IMR-90 (cell line): Measurements from ENCODE around the gene PTPN5. TPM values are rescaled to one million over a fixed set of nuclear protein-coding genes. Genes with fewer than 3 reads are reported as not detected.

Source experiments
- ATAC-seq: fragments of 200-7000 bp; cut with Tn5 transposase; 2 replicates; pipeline ENCODE4 v1.9.1; 2020; ENCODE audit warnings: low read depth, mild to moderate bottlenecking, moderate library complexity
- BruUV-seq: library from RNA; stranded (reverse); fragments of 400-500 nt; replicated peaks from 2 replicates; lab custom pipeline; 2021; lab: Mats Ljungman, UMichigan
- CTCF ChIA-PET: fragments of 300-600 bp; formaldehyde crosslinking; extraction: SDS; loops from one replicate; lab custom pipeline; 2021; ENCODE audit warnings: antibody characterized with exemption; lab: Yijun Ruan, JAX
- POLR2A ChIA-PET: fragments of 300-600 bp; sonication (Branson Sonifier 250); formaldehyde crosslinking; loops from one replicate; lab custom pipeline; 2022; ENCODE audit warnings: antibody characterized with exemption; ENCODE audit not compliant: unreplicated experiment; lab: Charles Lee
- DNase-seq: peaks from one replicate; pipeline ENCODE4 v3.0.0; 2013
- H2AFZ ChIP-seq: replicated peaks from 2 replicates; pipeline ENCODE3; 2013; ENCODE audit warnings: low read length, mild to moderate bottlenecking; ENCODE audit not compliant: poor library complexity
- H2AK5ac ChIP-seq: 2 replicates; pipeline ENCODE4 v1.6.1; 2013; ENCODE audit warnings: low read depth, low read length, inconsistent platforms
- H2AK9ac ChIP-seq: replicated peaks from 2 replicates; pipeline ENCODE3; 2013; ENCODE audit warnings: mild to moderate bottlenecking, low read depth, low read length, moderate library complexity; ENCODE audit not compliant: poor library complexity
- H2BK120ac ChIP-seq: 2 replicates; pipeline ENCODE4 v1.6.1; 2013; ENCODE audit warnings: low read depth, low read length, inconsistent platforms
- H2BK15ac ChIP-seq: 3 replicates; pipeline ENCODE4 v1.6.1; 2013; ENCODE audit warnings: low read depth, low read length, inconsistent platforms
- H2BK20ac ChIP-seq: 2 replicates; pipeline ENCODE4 v1.6.1; 2013; ENCODE audit warnings: low read depth, mild to moderate bottlenecking, inconsistent platforms, low read length, moderate library complexity
- H2BK5ac ChIP-seq: 2 replicates; pipeline ENCODE4 v1.6.1; 2013; ENCODE audit warnings: mild to moderate bottlenecking, low read depth, low read length, inconsistent platforms; ENCODE audit not compliant: poor library complexity, severe bottlenecking
- H3K14ac ChIP-seq: replicated peaks from 2 replicates; pipeline ENCODE4 v1.6.1; 2013; ENCODE audit warnings: low read depth, low read length, inconsistent platforms
- H3K18ac ChIP-seq: 2 replicates; pipeline ENCODE4 v1.6.1; 2013; ENCODE audit warnings: low read depth, low read length, control low read depth
- H3K23ac ChIP-seq: 2 replicates; pipeline ENCODE4 v1.6.1; 2013; ENCODE audit warnings: low read depth, low read length, inconsistent platforms
- H3K27ac ChIP-seq: 2 replicates; pipeline ENCODE4 v1.5.1; 2013; ENCODE audit warnings: mild to moderate bottlenecking, control low read depth, low read length; ENCODE audit not compliant: insufficient read depth
- H3K27me3 ChIP-seq: 2 replicates; pipeline ENCODE4 v1.6.1; 2013; ENCODE audit warnings: low read length; ENCODE audit not compliant: control insufficient read depth, insufficient read depth
- H3K36me3 ChIP-seq: 2 replicates; pipeline ENCODE4 v1.6.1; 2013; ENCODE audit warnings: low read length, mixed read lengths; ENCODE audit not compliant: control insufficient read depth, insufficient read depth
- H3K4ac ChIP-seq: 2 replicates; pipeline ENCODE4 v1.6.1; 2013; ENCODE audit warnings: low read depth, low read length, inconsistent platforms
- H3K4me1 ChIP-seq: 2 replicates; pipeline ENCODE4 v1.6.1; 2013; ENCODE audit warnings: low read length, mixed read lengths; ENCODE audit not compliant: control insufficient read depth, insufficient read depth
- H3K4me2 ChIP-seq: 2 replicates; pipeline ENCODE4 v1.6.1; 2013; ENCODE audit warnings: low read depth, mild to moderate bottlenecking, control low read depth, low read length, moderate library complexity
- H3K4me3 ChIP-seq: 2 replicates; pipeline ENCODE4 v1.5.1; 2013; ENCODE audit warnings: low read depth, mild to moderate bottlenecking, control low read depth, low read length, moderate library complexity; ENCODE audit not compliant: insufficient read depth
- H3K56ac ChIP-seq: 2 replicates; pipeline ENCODE4 v1.6.1; 2013; ENCODE audit warnings: low read length, inconsistent platforms; ENCODE audit not compliant: insufficient read depth; ENCODE audit errors: extremely low read depth
- H3K79me1 ChIP-seq, 2 experiments: 2 replicates each; pipeline ENCODE4 v1.6.1; 2013; ENCODE audit warnings: low read length in 2 of 2, inconsistent platforms in 1 of 2, low read depth in 1 of 2
- H3K9ac ChIP-seq: 2 replicates; pipeline ENCODE4 v1.6.1; 2013; ENCODE audit warnings: low read depth, low read length, control low read depth
- H3K9me1 ChIP-seq: 2 replicates; pipeline ENCODE4 v1.6.1; 2013; ENCODE audit warnings: low read length, inconsistent platforms; ENCODE audit not compliant: insufficient read depth
- H3K9me3 ChIP-seq: 2 replicates; pipeline ENCODE4 v1.6.1; 2013; ENCODE audit warnings: low read length; ENCODE audit not compliant: control insufficient read depth, insufficient read depth
- H4K20me1 ChIP-seq: 2 replicates; pipeline ENCODE4 v1.6.1; 2013; ENCODE audit warnings: low read length, inconsistent platforms; ENCODE audit not compliant: insufficient read depth
- H4K5ac ChIP-seq: 2 replicates; pipeline ENCODE4 v1.6.1; 2013; ENCODE audit warnings: mild to moderate bottlenecking, low read depth, low read length, control low read depth
- H4K8ac ChIP-seq, 2 experiments: 2 replicates each; pipeline ENCODE4 v1.6.1; 2013; ENCODE audit warnings: low read depth in 2 of 2, low read length in 2 of 2, control low read depth in 1 of 2, inconsistent platforms in 1 of 2
- H4K91ac ChIP-seq: 2 replicates; pipeline ENCODE4 v1.6.1; 2013; ENCODE audit warnings: low read depth, low read length, inconsistent platforms; ENCODE audit not compliant: insufficient read depth
- BHLHE40 ChIP-seq: fragments of 150-350 bp; IDR thresholded peaks from 2 replicates; pipeline ENCODE4 v1.6.1; 2016; ENCODE audit warnings: mild to moderate bottlenecking, low read depth, low read length
- MAZ ChIP-seq: IDR thresholded peaks from 2 replicates; pipeline ENCODE4 v1.6.1; 2012; ENCODE audit warnings: low read depth, mild to moderate bottlenecking, low read length, improper control_type of control experiment, moderate library complexity, borderline replicate concordance
- MXI1 ChIP-seq: IDR thresholded peaks from 2 replicates; pipeline ENCODE4 v1.6.1; 2012; ENCODE audit warnings: low read depth, mild to moderate bottlenecking, low read length, moderate library complexity, borderline replicate concordance
- RAD21 ChIP-seq: IDR thresholded peaks from 2 replicates; pipeline ENCODE4 v1.6.1; 2012; ENCODE audit warnings: low read length, improper control_type of control experiment
- RFX5 ChIP-seq: IDR thresholded peaks from 2 replicates; pipeline ENCODE4 v1.8.0; 2012; ENCODE audit warnings: low read depth, mild to moderate bottlenecking, low read length, moderate library complexity
- SMC3 ChIP-seq: fragments of 150-350 bp; IDR thresholded peaks from 2 replicates; pipeline ENCODE4 v1.6.1; 2016; ENCODE audit warnings: low read depth, mild to moderate bottlenecking, antibody characterized with exemption, low read length, moderate library complexity
- WGBS, 2 experiments: methylation state at CpG; one replicate each; pipeline versions ENCODE4 v1.1.5 to v1.1.7; 2013; ENCODE audit warnings: missing lambda C conversion rate in 2 of 2; ENCODE audit not compliant: insufficient read length in 1 of 2; ENCODE audit errors: extremely low coverage in 2 of 2; 5-methylcytosine and 5-hydroxymethylcytosine counted together
- dilution Hi-C: fragments of 300-500 bp; cut with HindIII; formaldehyde crosslinking; loops from one replicate; pipeline ENCODE4 v1.14.3; 2018; ENCODE audit warnings: low sequenced_read_pairs; ENCODE audit not compliant: unreplicated experiment
- in situ Hi-C: fragments of 300-500 bp; cut with MboI; formaldehyde crosslinking; loops from 3 replicates; pipeline ENCODE4 v1.14.3; 2019; ENCODE audit warnings: low sequenced_read_pairs, inconsistent platforms, mixed read lengths
- intact Hi-C: fragments of 100-400 bp; cut with micrococcal nuclease; formaldehyde crosslinking; loops from 2 replicates; pipeline ENCODE4 v1.10.0; 2022
- polyA plus RNA-seq, 3 experiments: library from polyadenylated mRNA; depleted of rRNA; stranded (reverse); fragments of >200 nt; gene quantifications; 2 replicates each; pipeline ENCODE4 v1.2.3, GENCODE V29; 2012; ENCODE audit warnings: low replicate concordance in 1 of 3
- total RNA-seq: library from RNA; depleted of rRNA; stranded (reverse); fragments of >200 nt; gene quantifications from 2 replicates; pipeline ENCODE4 v1.2.3, GENCODE V29; 2012
- TF ChIP-seq, protein P1 (sequence below): fragments of 150-350 bp; IDR thresholded peaks from 2 replicates; pipeline ENCODE4 v1.6.1; 2017; ENCODE audit warnings: mild to moderate bottlenecking, antibody characterized with exemption, low read length, low read depth
- TF ChIP-seq, protein P2 (sequence below): conservative IDR thresholded peaks from 2 replicates; pipeline ENCODE4 v1.5.1; 2012; ENCODE audit warnings: mild to moderate bottlenecking, low read depth, low read length, improper control_type of control experiment
- TF ChIP-seq, protein P3 (sequence below): fragments of 150-350 bp; IDR thresholded peaks from 2 replicates; pipeline ENCODE4 v1.6.1; 2016; ENCODE audit warnings: low read depth, mild to moderate bottlenecking, low read length, moderate library complexity, borderline replicate concordance

PTPN5 gene
- total and polyA plus RNA-seq, 2 of the 4 experiments (the other 2 are of a cell fraction) = not detected

DNA sequence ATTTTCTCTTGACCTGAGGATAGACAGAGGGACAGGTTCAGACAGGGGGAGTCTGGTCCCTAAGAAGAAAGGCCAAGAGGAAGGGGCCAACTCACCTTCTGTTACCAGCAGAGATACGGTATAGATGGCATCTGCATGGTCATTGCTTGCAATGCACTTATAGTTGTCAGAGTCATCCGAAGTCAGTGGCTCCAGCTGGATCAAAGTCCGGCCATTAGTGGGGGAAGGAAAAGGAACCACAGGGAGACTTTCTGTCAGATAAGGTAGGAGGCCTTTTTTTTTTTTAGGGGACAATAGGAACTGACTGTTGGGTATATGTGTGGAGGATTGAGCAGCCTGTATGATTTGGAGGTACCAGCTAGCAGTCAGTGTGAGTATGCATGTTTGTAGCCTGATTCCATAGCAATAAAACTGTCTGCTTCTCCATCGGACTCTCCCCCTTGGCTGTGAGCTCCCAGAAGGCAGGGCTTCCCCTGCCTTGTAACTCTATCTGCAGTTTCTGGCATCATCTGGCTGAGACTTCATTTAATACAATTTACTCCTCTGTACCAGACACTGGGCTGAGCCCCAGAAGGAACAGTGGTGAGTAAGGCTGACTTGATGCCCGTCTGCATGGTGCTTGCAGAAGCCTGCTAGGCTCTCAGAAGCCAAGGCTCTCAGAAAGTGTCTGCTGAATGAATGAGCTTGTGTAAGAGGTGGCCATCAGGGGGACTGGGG lies 71.3 kb downstream of the PTPN5 start:
- intact Hi-C loops (no loop called here), dilution Hi-C loops (no loop called here), in situ Hi-C loops (no loop called here)
- Histone ChIP-seq H3K4me1 (no peaks in the 10 kb centered on the region), H2BK120ac (no peak overlapping the region), H3K79me1 (no peaks in the 10 kb centered on the region), H3K36me3 (no peaks in the 10 kb centered on the region), H3K4me3 (no peak overlapping the region), H3K14ac (no peak overlapping the region), H2BK20ac (no peak overlapping the region), H2AK9ac (peak overlapping the region; percentile 1), H2AK5ac (no peak overlapping the region), H2AFZ (peak overlapping the region; percentile 90), H4K91ac (no peak overlapping the region), H2BK15ac (no peak overlapping the region), H3K27ac (no peak overlapping the region), H3K4me2 (no peak overlapping the region; the same call in 1 of the 2 replicates), H4K8ac (no peak overlapping the region), H3K27me3 (peaks cover 18% of the 10 kb centered on the region), H3K9ac (no peak overlapping the region), H3K9me1 (0 out of 2 replicates have a peak, but pooled peaks cover 2% of the 10 kb centered on the region), H3K56ac (no peak overlapping the region), H3K23ac (no peak overlapping the region), H4K20me1 (no peaks in the 10 kb centered on the region), H3K4ac (no peak overlapping the region), H3K18ac (no peak overlapping the region), H3K9me3 (no peaks in the 10 kb centered on the region), H4K5ac (no peak overlapping the region), H2BK5ac (no peak overlapping the region)
- WGBS, 2 experiments = 78% methylated on average over 3 of the region's 5 CpGs; no CpG with 5 or more reads in 1 of the 2 experiments
- DNase-seq (peak; percentile 25), ATAC-seq (no peak)
- ChIA-PET POLR2A (interaction anchor here (0.6 kb wide), 1 partner anchor 24 kb away, joined by 3 read pairs; no protein-coding TSS in a partner anchor), CTCF (no interaction called here)
- TF ChIP-seq MXI1 (no peak), RFX5 (no peak), MAZ (no peak), SMC3 (no peak), RAD21 (no peak), BHLHE40 (no peak)
- TF ChIP-seq, protein P1, sequence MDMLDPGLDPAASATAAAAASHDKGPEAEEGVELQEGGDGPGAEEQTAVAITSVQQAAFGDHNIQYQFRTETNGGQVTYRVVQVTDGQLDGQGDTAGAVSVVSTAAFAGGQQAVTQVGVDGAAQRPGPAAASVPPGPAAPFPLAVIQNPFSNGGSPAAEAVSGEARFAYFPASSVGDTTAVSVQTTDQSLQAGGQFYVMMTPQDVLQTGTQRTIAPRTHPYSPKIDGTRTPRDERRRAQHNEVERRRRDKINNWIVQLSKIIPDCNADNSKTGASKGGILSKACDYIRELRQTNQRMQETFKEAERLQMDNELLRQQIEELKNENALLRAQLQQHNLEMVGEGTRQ = no peak
- TF ChIP-seq, protein P2, sequence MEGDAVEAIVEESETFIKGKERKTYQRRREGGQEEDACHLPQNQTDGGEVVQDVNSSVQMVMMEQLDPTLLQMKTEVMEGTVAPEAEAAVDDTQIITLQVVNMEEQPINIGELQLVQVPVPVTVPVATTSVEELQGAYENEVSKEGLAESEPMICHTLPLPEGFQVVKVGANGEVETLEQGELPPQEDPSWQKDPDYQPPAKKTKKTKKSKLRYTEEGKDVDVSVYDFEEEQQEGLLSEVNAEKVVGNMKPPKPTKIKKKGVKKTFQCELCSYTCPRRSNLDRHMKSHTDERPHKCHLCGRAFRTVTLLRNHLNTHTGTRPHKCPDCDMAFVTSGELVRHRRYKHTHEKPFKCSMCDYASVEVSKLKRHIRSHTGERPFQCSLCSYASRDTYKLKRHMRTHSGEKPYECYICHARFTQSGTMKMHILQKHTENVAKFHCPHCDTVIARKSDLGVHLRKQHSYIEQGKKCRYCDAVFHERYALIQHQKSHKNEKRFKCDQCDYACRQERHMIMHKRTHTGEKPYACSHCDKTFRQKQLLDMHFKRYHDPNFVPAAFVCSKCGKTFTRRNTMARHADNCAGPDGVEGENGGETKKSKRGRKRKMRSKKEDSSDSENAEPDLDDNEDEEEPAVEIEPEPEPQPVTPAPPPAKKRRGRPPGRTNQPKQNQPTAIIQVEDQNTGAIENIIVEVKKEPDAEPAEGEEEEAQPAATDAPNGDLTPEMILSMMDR = no peak
- TF ChIP-seq, protein P3, sequence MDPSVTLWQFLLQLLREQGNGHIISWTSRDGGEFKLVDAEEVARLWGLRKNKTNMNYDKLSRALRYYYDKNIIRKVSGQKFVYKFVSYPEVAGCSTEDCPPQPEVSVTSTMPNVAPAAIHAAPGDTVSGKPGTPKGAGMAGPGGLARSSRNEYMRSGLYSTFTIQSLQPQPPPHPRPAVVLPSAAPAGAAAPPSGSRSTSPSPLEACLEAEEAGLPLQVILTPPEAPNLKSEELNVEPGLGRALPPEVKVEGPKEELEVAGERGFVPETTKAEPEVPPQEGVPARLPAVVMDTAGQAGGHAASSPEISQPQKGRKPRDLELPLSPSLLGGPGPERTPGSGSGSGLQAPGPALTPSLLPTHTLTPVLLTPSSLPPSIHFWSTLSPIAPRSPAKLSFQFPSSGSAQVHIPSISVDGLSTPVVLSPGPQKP = no peak
- BruUV-seq = no TSS peak
